Panc1 (cell line): ENCODE results near the gene BARHL1. TPM values are rescaled to one million over a fixed set of nuclear protein-coding genes. Genes with fewer than 3 reads are reported as not detected.

ENCODE experiments used
- ATAC-seq: fragments of 200-7000 bp; cut with Tn5 transposase; 2 replicates; pipeline ENCODE4 v1.9.1; 2020; ENCODE audit warnings: mild to moderate bottlenecking, moderate library complexity
- BruUV-seq: library from RNA; stranded (reverse); fragments of 400-500 nt; replicated peaks from 2 replicates; lab custom pipeline; 2021; lab: Mats Ljungman, UMichigan
- CTCF ChIA-PET: fragments of 300-600 bp; sonication (Branson Sonifier 250); formaldehyde crosslinking; loops from one replicate; lab custom pipeline; 2022; ENCODE audit warnings: antibody characterized with exemption; lab: Charles Lee
- POLR2A ChIA-PET: fragments of 300-600 bp; sonication (Branson Sonifier 250); formaldehyde crosslinking; loops from one replicate; lab custom pipeline; 2022; ENCODE audit warnings: antibody characterized with exemption; lab: Charles Lee
- DNase-seq: peaks from one replicate; pipeline ENCODE4 v3.0.0-alpha.2; 2010; ENCODE audit warnings: low read depth, low spot score
- H3K27ac ChIP-seq: 2 replicates; pipeline ENCODE4 v1.5.1; 2011; ENCODE audit warnings: mild to moderate bottlenecking, low read length, inconsistent platforms
- H3K27me3 ChIP-seq: fragments of 200-500 bp; sonication (Bioruptor generic); 2 replicates; pipeline ENCODE4 v1.6.0; 2014; ENCODE audit warnings: low read length, inconsistent platforms; ENCODE audit not compliant: control insufficient read depth, insufficient read depth
- H3K36me3 ChIP-seq: fragments of 200-500 bp; sonication (Bioruptor generic); 2 replicates; pipeline ENCODE4 v1.5.1; 2014; ENCODE audit warnings: inconsistent platforms, mild to moderate bottlenecking, low read length, moderate library complexity; ENCODE audit not compliant: control insufficient read depth, insufficient read depth
- H3K4me1 ChIP-seq: 2 replicates; pipeline ENCODE4 v1.5.1; 2011; ENCODE audit warnings: inconsistent platforms, mild to moderate bottlenecking, low read length, moderate library complexity; ENCODE audit not compliant: control insufficient read depth, insufficient read depth
- H3K4me3 ChIP-seq, 2 experiments: 2 replicates each; pipeline ENCODE4 v1.5.1; 2011 to 2012; ENCODE audit warnings: low read depth in 2 of 2, low read length in 2 of 2, mild to moderate bottlenecking in 2 of 2, inconsistent platforms in 1 of 2, moderate library complexity in 1 of 2
- H3K9me3 ChIP-seq: fragments of 200-500 bp; sonication (Bioruptor generic); 2 replicates; pipeline ENCODE4 v1.5.1; 2014; ENCODE audit warnings: low read depth, mild to moderate bottlenecking, inconsistent platforms, low read length, moderate library complexity; ENCODE audit not compliant: control insufficient read depth, insufficient read depth
- CTCF ChIP-seq: fragments of 450-650 bp; IDR thresholded peaks from 2 replicates; pipeline ENCODE4 v1.5.1; 2017; ENCODE audit warnings: mild to moderate bottlenecking
- POLR2AphosphoS5 ChIP-seq: IDR thresholded peaks from 2 replicates; pipeline ENCODE4 v1.6.1; 2012; ENCODE audit warnings: mild to moderate bottlenecking, low read depth, low read length, moderate library complexity
- REST ChIP-seq, 2 experiments: IDR thresholded peaks; 2 replicates each; pipeline ENCODE4 v1.6.1; 2011 to 2012; ENCODE audit warnings: low read depth in 2 of 2, control low read depth in 1 of 2, low read length in 1 of 2, mild to moderate bottlenecking in 1 of 2, moderate library complexity in 1 of 2; ENCODE audit not compliant: insufficient read depth in 1 of 2
- SIN3A ChIP-seq: IDR thresholded peaks from 2 replicates; pipeline ENCODE4 v1.6.1; 2012; ENCODE audit warnings: low read depth, mild to moderate bottlenecking, low read length, moderate library complexity, borderline replicate concordance; ENCODE audit not compliant: insufficient read depth
- TCF7L2 ChIP-seq: IDR thresholded peaks from 2 replicates; pipeline ENCODE4 v1.6.1; 2011; ENCODE audit warnings: mild to moderate bottlenecking, low read depth, low read length, inconsistent platforms
- in situ Hi-C: cut with HindIII; loops from 2 replicates; pipeline ENCODE4 v1.10.0; 2016; ENCODE audit warnings: low sequenced_read_pairs, low pct_unique_long_range_greater_than_20kb
- intact Hi-C: fragments of 100-400 bp; cut with micrococcal nuclease; formaldehyde crosslinking; loops from one replicate; pipeline ENCODE4 v1.10.0; 2022; ENCODE audit not compliant: unreplicated experiment
- total RNA-seq: library from RNA; stranded (reverse); gene quantifications from one replicate; pipeline ENCODE4 v1.2.1, GENCODE V29; 2021; ENCODE audit not compliant: unreplicated experiment

Gene BARHL1
- total RNA-seq, 1 experiment from 2014 or later, result not detected

GRCh38 chr9:132637351-132637750 lies 54.9 kb downstream of the BARHL1 start:
- ATAC-seq, result no peak
- H3K4me3 ChIP-seq, result no peak overlapping the region
- no TSS peak for BruUV-seq
- no peak overlapping the region for H3K27ac ChIP-seq
- H3K4me1 ChIP-seq, result no peaks in the 10 kb centered on the region
- H3K27me3 ChIP-seq, result no peaks in the 10 kb centered on the region
- no peak for DNase-seq
- POLR2A ChIA-PET, result no interaction called here
- intact Hi-C loops (no loop called here), in situ Hi-C loops (no loop called here)
- H3K9me3 ChIP-seq, result no peaks in the 10 kb centered on the region
- TF ChIP-seq CTCF, result no peak
- CTCF ChIA-PET, result no interaction called here
- peaks cover 7% of the 10 kb centered on the region for H3K36me3 ChIP-seq

GRCh38 chr9:132637801-132638200 lies 55.4 kb downstream of the BARHL1 start:
- Histone ChIP-seq H3K27ac (no peak overlapping the region), H3K9me3 (no peaks in the 10 kb centered on the region), H3K36me3 (peaks cover 7% of the 10 kb centered on the region), H3K27me3 (no peaks in the 10 kb centered on the region), H3K4me1 (no peaks in the 10 kb centered on the region), H3K4me3 (no peak overlapping the region)
- ChIA-PET POLR2A (no interaction called here), CTCF (no interaction called here)
- no peak for ATAC-seq
- DNase-seq, result no peak
- BruUV-seq, result no TSS peak
- in situ Hi-C loops (no loop called here), intact Hi-C loops (no loop called here)
- TF ChIP-seq REST (IDR thresholded peaks at IDR 0.05; ENCODE audit: insufficient read depth in 1 of 2, low read depth in 2 of 2, low read length in 1 of 2) (no peak), POLR2AphosphoS5 (no peak), TCF7L2 (no peak)

GRCh38 chr9:132638240-132638639 lies 55.8 kb downstream of the BARHL1 start:
- Histone ChIP-seq H3K4me3 (no peak overlapping the region), H3K4me1 (no peaks in the 10 kb centered on the region), H3K27me3 (no peaks in the 10 kb centered on the region), H3K27ac (no peak overlapping the region), H3K9me3 (no peaks in the 10 kb centered on the region), H3K36me3 (peaks cover 7% of the 10 kb centered on the region)
- CTCF ChIA-PET, result no interaction called here
- no peak for ATAC-seq
- TF ChIP-seq CTCF, result no peak
- TF ChIP-seq TCF7L2, result no peak
- TF ChIP-seq REST (IDR thresholded peaks at IDR 0.05; ENCODE audit: insufficient read depth in 1 of 2, low read depth in 2 of 2, low read length in 1 of 2), result no peak
- no peak for TF ChIP-seq POLR2AphosphoS5
- TF ChIP-seq SIN3A, result no peak
- POLR2A ChIA-PET, result no interaction called here
- no peak for DNase-seq
- intact Hi-C loops (no loop called here), in situ Hi-C loops (no loop called here)
- no TSS peak for BruUV-seq
